Kidney (tissue), 14 donors: ENCODE results near the gene EPHA5. TPM values are rescaled to one million over a fixed set of nuclear protein-coding genes. Genes with fewer than 3 reads are reported as not detected.

ENCODE experiments used
- DNase-seq, 5 donors: peaks; one replicate each; pipeline ENCODE4 v3.0.0-alpha.2; 2013 to 2020
- FAIRE-seq: peaks from 2 replicates; lab custom pipeline; 2012; peaks lifted over from hg19 to GRCh38; lab: Jason Lieb, UNC
- H3K27ac ChIP-seq, 2 donors: one replicate each; pipeline ENCODE4 v1.7.0; 2013; ENCODE audit warnings: low read depth in 2 of 2, low read length in 2 of 2, inconsistent platforms in 1 of 2
- H3K27me3 ChIP-seq: one replicate; pipeline ENCODE4 v1.7.1; 2013; ENCODE audit warnings: low read length, inconsistent platforms; ENCODE audit not compliant: control insufficient read depth, insufficient read depth
- H3K36me3 ChIP-seq, 3 donors: one replicate each; pipeline versions ENCODE4 v1.7.0 to v1.7.1; 2013; ENCODE audit warnings: low read length in 3 of 3, control low read depth in 1 of 3, inconsistent platforms in 1 of 3; ENCODE audit not compliant: insufficient read depth in 3 of 3, control insufficient read depth in 2 of 3
- H3K4me1 ChIP-seq, 3 donors: one replicate each; pipeline versions ENCODE4 v1.7.0 to v1.7.1; 2013; ENCODE audit warnings: low read length in 3 of 3, inconsistent platforms in 1 of 3, low read depth in 1 of 3; ENCODE audit not compliant: control insufficient read depth in 2 of 3, insufficient read depth in 2 of 3
- H3K4me3 ChIP-seq, 3 donors: one replicate each; pipeline versions ENCODE4 v1.7.0 to v1.8.1; 2013; ENCODE audit warnings: low read length in 3 of 3, control low read depth in 1 of 3, inconsistent platforms in 1 of 3
- H3K9ac ChIP-seq, 3 donors: one replicate each; pipeline versions ENCODE4 v1.7.0 to v1.7.1; 2013; ENCODE audit warnings: low read length in 3 of 3, control low read depth in 1 of 3, inconsistent platforms in 1 of 3
- H3K9me3 ChIP-seq, 3 donors: one replicate each; pipeline versions ENCODE4 v1.7.0 to v1.7.1; 2013; ENCODE audit warnings: low read length in 3 of 3, control low read depth in 1 of 3, inconsistent platforms in 1 of 3; ENCODE audit not compliant: control insufficient read depth in 2 of 3, insufficient read depth in 1 of 3
- intact Hi-C: fragments of 100-400 bp; cut with DNase I; formaldehyde crosslinking; loops from one replicate; pipeline ENCODE4 v1.11.1; 2022
- polyA plus RNA-seq: library from polyadenylated mRNA; stranded (reverse); fragments of 350-450 nt; fragmentation: Illumina TruSeq; extraction: RNeasy Lipid Tissue Mini Kit (QIAGEN cat#74804); gene quantifications from one replicate; pipeline ENCODE4 v1.2.3, GENCODE V29; 2014; ENCODE audit warnings: low read depth, low replicate concordance; ENCODE audit not compliant: insufficient read depth
- total RNA-seq: library from RNA; stranded (reverse); fragmentation: NEBNext Ultra II Directional; extraction: Animal tissue kit (Norgen Biotek cat#: 25700); gene quantifications from one replicate; pipeline ENCODE4 v1.2.1, GENCODE V29; 2021
- TF ChIP-seq, protein P1 (sequence below): IDR thresholded peaks from 3 replicates; pipeline ENCODE4 v1.5.1; 2012; ENCODE audit warnings: mild to moderate bottlenecking, moderate library complexity, borderline replicate concordance; ENCODE audit not compliant: insufficient read depth; ENCODE audit errors: extremely low read depth
- donor health status: control.
- donor health status: control.
- donor health status: control.
- donor health status: control.
- donor health status: control.
- donor health status: DM: yes; HTN: yes; CAD: no.
- donor health status: Normal renal cell carcinoma (clear cell type).

Gene EPHA5
- total and polyA plus RNA-seq, 2 donors from 2014 or later: 0.22 TPM; not detected in 1

DNA sequence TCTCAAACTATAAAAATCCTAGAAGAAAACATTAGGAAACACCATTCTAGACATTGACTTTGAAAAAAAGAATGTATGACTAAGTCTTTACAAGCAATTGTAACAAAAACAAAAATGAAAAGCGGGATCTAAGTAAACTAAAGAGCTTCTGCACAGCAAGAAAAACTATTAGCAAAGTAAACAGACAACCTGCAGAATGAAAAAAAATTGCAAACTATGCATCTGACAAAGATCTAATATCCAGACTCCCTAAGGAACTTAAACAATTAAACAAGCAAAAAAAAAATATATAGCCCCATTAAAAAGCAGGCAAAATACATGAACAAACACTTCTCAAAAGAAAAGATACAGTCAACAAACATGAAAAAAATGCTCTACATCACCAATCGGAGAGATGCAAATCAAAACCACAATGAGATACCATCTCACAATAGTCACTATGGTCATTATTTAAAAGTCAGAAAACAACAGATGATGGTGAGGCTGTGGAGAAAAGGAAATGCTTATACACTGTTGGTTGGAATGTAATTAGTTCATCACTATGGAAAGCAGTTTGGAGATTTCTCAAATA lies 168.1 kb downstream of the EPHA5 start:
- Histone ChIP-seq H3K9ac (no peak overlapping the region), H3K4me1 (no peaks in the 10 kb centered on the region), H3K27ac (no peak overlapping the region), H3K9me3 (no peaks in the 10 kb centered on the region), H3K36me3 (no peaks in the 10 kb centered on the region), H3K4me3 (no peak overlapping the region), H3K27me3 (no peaks in the 10 kb centered on the region)
- TF ChIP-seq, protein P1, sequence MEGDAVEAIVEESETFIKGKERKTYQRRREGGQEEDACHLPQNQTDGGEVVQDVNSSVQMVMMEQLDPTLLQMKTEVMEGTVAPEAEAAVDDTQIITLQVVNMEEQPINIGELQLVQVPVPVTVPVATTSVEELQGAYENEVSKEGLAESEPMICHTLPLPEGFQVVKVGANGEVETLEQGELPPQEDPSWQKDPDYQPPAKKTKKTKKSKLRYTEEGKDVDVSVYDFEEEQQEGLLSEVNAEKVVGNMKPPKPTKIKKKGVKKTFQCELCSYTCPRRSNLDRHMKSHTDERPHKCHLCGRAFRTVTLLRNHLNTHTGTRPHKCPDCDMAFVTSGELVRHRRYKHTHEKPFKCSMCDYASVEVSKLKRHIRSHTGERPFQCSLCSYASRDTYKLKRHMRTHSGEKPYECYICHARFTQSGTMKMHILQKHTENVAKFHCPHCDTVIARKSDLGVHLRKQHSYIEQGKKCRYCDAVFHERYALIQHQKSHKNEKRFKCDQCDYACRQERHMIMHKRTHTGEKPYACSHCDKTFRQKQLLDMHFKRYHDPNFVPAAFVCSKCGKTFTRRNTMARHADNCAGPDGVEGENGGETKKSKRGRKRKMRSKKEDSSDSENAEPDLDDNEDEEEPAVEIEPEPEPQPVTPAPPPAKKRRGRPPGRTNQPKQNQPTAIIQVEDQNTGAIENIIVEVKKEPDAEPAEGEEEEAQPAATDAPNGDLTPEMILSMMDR: no peak
- intact Hi-C loops: no loop called here
- no peak for FAIRE-seq
- DNase-seq: no peak

DNA sequence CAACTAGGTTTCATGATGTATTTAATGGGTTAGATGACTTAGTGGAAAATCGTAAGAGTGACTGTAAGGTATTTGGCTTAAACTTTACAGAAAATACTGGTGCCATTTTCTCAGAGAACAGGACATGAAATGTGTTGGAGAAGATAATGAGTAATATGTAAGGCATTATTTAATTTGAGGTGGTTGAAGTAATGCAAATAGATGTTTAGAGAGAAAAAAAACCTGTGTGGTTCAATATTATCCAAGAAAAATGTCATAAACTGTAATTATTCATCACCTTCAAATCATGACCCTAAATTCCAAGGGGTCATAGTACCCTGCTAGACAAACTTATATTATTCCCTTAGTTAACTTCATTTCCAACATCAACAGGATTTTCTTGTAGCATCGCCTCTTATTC lies 171.7 kb downstream of the EPHA5 start:
- TF ChIP-seq, protein P1: no peak
- Histone ChIP-seq H3K36me3 (no peaks in the 10 kb centered on the region), H3K27me3 (no peaks in the 10 kb centered on the region), H3K4me1 (no peaks in the 10 kb centered on the region), H3K9ac (no peak overlapping the region), H3K27ac (no peak overlapping the region), H3K4me3 (no peak overlapping the region), H3K9me3 (no peaks in the 10 kb centered on the region)
- no peak for FAIRE-seq
- no peak for DNase-seq
- intact Hi-C loops: no loop called here

DNA sequence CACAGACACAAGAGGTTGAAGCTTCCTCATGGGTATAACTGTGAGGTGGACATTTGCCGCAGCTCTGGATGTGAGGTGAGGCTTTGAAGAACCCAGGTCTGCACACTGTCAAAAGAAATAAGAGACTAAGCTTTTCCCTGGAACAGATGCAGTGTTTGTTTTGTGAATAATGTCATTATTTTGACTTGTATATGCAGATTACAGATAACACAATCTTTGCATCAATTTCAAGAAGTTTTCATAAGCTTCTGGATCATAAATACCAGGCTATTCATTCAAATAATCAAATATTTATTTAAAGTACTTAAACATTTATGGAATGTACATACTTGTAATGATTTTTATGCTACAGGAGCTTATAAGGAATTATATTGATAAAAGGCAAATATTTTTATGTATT lies 174.8 kb downstream of the EPHA5 start:
- Histone ChIP-seq H3K27me3 (no peaks in the 10 kb centered on the region), H3K27ac (no peak overlapping the region), H3K4me3 (no peak overlapping the region), H3K4me1 (no peaks in the 10 kb centered on the region), H3K9me3 (no peaks in the 10 kb centered on the region), H3K9ac (no peak overlapping the region), H3K36me3 (no peaks in the 10 kb centered on the region)
- DNase-seq (no peak), FAIRE-seq (no peak)
- intact Hi-C loops: no loop called here
- TF ChIP-seq, protein P1: no peak

DNA sequence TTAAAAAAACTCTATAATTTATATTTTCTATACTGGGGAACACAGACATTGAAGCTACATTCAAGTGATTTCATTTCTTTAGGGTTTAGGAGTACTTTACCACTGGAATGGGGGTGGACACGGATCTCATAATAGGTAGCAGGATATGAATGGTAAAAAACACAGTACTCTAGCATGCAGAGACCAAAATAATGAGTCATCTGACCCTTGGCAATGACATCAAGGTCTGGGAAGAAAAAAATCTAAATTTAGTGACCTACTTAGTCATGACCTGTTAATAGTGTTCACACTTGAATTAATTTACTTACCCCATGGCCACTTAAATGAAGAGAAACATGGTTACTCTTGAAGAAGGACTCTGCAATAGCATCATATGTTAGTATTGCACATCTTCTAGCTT lies 187.9 kb downstream of the EPHA5 start:
- no peaks in the 10 kb centered on the region for H3K9me3 ChIP-seq
- no peaks in the 10 kb centered on the region for H3K27me3 ChIP-seq
- no peak overlapping the region for H3K4me3 ChIP-seq
- no peaks in the 10 kb centered on the region for H3K36me3 ChIP-seq
- no peaks in the 10 kb centered on the region for H3K4me1 ChIP-seq
- intact Hi-C loops: no loop called here
- H3K27ac ChIP-seq: no peak overlapping the region
- TF ChIP-seq, protein P1: no peak
- FAIRE-seq: no peak
- H3K9ac ChIP-seq: no peak overlapping the region
- DNase-seq: no peak
